Occipital lobe (tissue), 2 donors: ENCODE results near the gene PRMT5. TPM values are rescaled to one million over a fixed set of nuclear protein-coding genes. Genes with fewer than 3 reads are reported as not detected.
"Not testable (repeated sequence)": the region's sequence is repeated elsewhere in the genome, so short reads cannot be mapped to it uniquely, and the experiment has no call there.

Experiments used
- DNase-seq: peaks from one replicate; lab custom pipeline; 2025; lab: John Stamatoyannopoulos, UW
- total RNA-seq: library from RNA; depleted of rRNA; stranded (reverse); fragments of >200 nt; gene quantifications from one replicate; pipeline ENCODE4 v1.2.3, GENCODE V29; 2014

PRMT5 gene
- total RNA-seq: 39.8 TPM

GRCh38 chr14:22929104-22929960, at the start of gene PRMT5:
PRMT5 (minus strand) TSS chr14:22929376; CDS start chr14:22929361, 15 bp downstream.
- DNase-seq: peak; percentile 99

- DNase-seq: no peak
Observed at GRCh38 chr14:22978487-22978837, 49.3 kb upstream of the PRMT5 start.

DNA sequence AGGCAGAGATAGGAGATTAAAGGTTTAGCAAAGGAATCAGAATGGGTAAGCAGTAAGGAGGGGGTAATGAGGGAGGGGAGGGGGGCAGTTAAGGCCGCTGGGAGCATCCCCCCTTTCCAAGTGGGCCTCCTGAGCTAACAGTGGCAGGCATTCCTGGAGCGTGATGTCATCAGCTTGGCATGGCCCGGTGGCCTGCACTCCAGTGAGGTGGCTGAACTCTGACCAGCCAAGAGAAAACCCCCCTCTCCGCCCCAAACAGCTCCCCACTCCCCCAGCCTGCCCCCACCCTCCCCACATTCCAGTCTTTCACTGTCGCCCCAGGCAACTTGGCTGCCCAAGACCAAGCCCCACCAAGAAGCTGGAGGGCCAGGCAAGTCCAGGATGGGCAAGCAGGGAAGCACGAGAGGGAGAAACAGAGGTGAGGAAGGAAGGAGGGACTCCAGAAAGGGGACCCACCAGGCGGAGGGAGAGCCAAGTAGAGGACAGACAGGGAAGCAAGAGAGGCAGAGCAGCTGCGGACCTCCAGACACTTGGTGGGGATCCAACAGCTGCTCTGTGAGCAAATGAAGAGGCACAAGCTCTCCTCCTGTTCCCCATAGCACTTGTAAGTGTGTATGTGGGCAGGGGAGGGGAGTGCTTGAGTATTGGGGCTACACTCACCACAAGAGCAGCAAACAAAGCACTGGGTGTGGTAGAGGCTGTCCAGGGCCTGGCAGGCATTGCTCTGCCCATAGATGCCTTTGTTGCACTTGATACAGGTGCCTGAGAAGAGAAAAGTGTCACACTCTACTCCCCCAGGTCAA, 48.7 kb upstream of the PRMT5 start:
- no peak for DNase-seq

DNA sequence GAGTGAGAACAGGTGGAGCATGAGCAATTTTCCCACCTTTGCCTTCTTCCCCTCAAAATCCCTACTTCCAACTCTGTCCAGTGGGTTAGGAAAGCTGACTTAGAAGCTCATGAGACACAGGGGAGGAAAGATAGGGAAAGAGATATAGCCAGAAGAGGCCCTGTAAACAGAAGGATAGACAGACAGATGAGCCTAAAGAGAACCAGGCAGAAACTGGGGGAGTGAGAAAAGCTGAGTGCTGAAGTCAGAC, 48.2 kb upstream of the PRMT5 start:
- DNase-seq: no peak

DNA sequence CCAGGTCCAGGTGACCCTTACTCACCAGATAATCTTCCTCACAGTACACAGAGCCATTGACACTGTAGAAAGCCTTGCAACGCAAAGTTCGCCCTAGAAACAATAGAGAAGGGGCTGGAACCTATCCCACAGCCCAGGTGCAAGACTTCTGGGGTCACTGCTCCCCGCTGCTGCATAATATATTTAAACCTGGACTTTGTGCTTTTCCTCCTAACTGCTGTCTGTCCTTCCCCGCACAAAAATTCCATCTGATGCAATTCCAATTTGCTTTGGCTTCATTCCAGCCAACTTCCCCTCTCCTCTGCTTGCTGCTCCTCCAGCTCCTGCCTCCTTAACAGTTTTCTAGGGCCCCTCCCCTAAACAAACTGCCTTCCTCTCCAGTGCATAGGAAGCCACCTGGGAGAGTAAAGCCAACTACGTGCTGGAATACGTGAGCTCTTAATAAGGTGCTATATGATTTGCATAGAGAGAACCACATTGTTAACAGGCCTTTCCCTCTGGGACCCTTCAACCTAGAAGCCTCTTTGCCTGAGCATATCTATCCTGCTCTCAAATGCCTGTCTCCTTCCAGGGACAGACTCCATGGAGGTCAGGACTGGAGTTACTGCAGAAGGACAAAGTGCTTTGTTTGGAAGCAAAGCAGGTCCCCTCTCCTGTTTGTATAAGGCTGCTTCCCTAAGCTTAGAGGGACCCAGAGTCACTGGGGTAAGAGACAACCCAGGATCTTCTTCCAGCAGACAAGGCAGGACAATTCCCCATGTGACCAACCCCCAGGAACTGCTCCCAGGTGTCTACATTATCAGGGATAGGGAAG, 47.7 kb upstream of the PRMT5 start:
- no peak for DNase-seq

DNA sequence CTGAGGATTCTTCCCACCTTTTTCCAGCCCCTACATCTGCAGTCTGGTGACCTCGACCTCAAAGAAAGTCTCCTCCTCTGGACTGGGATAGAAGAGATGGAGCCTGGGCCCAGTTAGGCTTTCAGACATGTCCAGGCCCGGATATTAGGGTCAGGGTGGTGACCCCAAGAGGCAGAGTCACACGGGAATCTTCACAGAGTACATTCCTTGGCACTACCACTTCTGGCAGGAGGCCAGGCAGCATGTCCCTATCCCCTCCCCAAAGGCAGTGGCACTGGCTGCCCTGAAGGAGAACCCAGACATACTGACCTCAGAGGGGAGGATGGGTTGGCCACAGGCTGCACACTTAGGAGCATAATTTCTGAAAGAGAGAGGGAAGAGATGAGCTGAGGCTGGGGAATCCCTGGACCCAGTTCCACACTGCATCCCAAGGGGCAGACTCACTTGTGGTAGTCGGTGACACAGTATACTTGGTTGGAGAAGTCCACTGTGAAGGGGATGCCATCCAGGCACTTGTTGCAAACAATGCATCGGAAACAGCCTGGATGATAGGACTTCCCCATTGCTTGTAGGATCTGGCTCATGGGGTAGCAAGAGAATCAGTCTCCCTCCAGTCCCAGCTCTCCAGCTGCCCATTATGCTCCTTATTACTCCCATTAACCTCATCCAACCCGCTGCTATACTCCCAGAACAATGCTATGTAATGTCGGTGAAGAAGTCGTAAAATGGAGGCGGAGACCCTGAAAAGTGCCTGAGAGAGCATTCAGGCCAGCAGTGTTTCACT, 45.5 kb upstream of the PRMT5 start:
- no peak for DNase-seq

DNA sequence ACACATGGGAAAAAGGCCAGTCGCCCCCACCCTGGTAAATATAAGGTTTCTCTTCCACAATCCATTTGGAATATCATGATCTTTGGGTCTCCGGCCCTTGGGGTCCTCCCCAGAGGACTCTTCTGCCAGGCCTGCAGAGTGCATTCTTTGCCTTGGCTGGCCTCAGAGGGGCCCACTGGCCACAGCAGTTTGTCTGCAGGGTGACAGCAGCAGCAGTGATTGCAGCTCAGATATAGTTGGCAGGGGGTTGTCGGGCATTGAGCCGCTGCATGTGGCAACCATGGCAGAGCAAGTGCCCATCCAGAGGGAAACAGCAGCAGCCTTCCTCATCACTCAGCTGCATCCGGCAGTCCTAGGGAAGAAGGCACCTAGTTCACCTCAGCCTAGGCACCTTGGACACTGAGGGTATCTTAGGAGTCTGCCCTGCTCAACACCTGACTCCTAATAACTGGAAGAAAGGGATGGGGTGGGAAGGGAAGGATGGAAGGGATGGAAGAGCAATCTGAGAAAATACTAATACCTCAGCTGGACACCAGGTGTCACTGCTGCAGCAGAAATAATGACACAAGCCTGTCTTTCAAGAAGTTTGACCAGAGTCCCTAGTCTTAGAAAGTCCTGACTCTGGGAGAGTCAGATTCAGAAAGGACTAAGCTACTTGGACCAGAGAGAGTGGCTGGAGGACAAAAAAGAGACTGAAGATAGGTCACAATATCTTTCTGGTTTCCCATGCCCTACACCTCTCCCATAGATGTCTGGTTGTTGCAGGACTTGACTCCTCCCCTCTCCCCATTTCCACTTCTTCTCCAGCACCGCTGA, 44.2 kb upstream of the PRMT5 start:
- DNase-seq: no peak

GRCh38 chr14:22972313-22972930, 43.2 kb upstream of the PRMT5 start:
- DNase-seq: no peak

DNA sequence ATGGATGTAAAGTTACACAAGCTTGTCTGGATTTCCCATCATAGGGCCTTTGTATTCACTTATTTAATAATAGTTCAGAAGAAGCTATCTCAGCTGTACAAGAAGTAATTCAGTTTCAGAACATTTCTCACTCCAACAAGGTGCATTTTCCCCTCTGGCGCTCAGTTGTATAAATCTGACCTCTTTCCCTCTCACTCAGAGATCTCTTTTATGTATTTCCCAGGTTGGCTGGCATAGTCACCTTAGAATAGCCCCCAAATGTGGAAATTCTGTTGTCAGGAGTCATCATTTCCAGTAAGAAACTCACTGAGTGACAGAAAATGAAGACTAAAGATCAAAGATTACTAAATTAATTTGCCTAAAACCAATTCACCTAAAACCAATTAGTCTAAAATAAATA, 42.0 kb upstream of the PRMT5 start:
- no peak for DNase-seq

- DNase-seq: no peak
Observed at GRCh38 chr14:22966783-22967269, 37.6 kb upstream of the PRMT5 start.

DNA sequence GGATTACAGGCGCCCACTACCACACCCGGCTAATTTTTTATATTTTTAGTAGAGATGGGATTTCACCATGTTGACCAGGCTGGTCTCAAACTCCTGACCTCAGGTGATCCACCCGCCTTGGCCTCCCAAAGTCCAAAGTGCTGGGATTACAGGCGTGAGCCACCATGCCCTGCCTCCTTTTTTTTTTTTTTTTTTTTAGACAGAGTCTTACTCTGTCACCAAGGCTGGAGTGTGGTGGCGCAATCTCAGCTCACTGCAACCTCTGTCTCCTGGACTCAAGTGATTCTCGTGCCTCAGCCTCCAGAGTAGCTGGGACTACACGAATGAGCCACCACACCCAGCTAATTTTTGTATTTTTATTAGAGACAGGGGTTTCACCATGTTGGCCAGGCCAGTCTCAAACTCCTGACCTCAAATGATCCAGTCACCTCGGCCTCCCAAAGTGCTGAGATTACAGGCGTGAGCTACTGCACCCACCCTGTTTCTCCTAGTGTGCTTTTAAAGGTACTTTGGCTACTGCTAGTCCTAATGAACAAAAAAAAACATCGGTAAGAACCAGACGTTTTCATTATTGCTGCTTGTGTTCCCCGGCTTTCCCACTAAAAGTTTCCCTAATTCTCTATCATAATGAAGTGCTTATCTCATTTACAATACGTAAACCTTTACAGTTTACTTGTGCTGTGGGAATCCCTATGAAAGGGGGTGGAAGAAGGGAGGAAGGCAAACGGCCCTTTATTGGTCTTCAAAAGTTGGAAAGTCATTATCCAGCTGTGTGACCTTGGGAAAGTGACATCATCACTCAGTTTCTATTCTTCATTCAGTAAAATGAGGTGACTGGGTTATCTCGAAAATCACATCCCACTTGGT, 37.0 kb upstream of the PRMT5 start:
- DNase-seq: not testable (repeated sequence)

DNA sequence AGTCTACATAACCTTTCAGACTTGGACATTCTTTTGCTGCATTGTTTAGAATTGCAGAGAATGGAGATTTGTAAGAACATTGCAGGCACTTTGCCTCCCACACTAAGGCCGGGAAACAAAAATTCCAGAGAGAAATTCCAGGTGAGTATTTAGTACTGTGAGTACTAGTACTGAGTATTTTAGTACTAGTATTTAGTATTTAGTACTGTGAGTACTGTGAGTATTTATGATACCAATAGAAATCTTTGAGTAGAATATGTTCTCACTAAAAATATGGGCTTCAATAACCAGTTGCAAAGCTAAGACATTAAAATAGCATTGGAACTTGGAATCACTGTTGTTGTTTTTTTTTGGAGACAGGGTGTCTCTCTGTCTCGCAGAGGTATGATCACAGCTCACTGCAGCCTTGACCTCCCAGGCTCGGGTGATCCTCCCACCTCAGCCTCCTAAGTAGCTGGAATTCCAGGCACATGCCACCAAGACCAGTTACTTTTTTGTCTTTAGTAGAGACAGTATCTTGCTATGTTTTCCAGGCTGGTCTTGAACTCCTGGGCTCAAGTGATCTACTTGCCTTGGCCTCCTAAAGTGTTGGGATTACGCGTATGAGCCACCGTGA, 33.0 kb upstream of the PRMT5 start:
- no peak for DNase-seq

DNA sequence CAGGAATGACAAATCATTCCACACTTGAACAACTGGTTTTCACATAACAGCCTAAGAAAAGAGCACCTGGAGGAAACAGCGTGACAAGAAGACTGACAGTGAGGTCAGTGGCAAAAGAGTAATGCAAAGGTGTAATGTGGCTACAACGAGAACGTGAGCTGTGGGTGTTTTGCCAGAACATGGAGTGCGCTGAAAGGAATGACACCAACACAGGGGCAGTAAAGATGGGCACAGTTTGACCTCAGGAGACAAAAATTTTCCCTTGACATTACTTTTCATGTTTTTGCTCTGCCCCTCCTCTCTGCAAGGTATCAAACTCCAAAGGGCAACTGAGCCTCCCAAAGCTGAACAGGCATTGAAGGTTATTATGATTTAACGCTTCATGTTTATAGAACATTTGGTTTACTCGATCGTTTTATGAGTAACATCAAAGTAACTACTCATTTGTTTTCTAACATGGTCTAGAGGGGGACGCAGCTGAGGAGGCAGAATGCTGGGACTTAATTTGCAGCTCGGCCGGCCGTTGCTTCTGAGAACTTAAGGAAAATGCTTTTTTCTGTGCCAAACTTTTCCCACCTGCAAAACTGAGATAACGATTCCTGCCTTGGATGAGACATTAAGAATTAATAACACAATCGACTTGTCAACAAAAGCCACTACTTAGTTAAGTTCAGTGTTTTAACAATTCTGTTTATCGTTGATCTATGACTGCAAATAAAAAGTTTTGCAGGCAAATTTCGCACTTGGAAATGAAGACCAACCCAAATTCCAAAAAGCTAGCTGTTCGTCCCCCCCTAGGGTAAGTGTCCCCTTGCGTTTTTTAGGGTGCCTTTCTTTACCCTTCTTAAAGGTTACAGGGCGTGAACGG, 26.8 kb upstream of the PRMT5 start:
- DNase-seq: no peak

- DNase-seq: no peak
Observed at GRCh38 chr14:22952418-22952817, 23.2 kb upstream of the PRMT5 start.

- not testable (repeated sequence) for DNase-seq
Observed at GRCh38 chr14:22951795-22952194, 22.6 kb upstream of the PRMT5 start.

GRCh38 chr14:22945642-22946041, 16.5 kb upstream of the PRMT5 start:
- DNase-seq: no peak

GRCh38 chr14:22939684-22940083, 10.5 kb upstream of the PRMT5 start:
- no peak for DNase-seq
